GM19324 (cell line): Measurements from ENCODE around the gene SLC45A1.

ENCODE experiments used
- ATAC-seq: cut with Tn5 transposase; IDR thresholded peaks from one replicate; pipeline ENCODE4 v1.9.1; 2021; ENCODE audit warnings: mild to moderate bottlenecking, moderate library complexity; ENCODE audit not compliant: unreplicated experiment, low FRiP score

The SLC45A1 gene

GRCh38 chr1:8334106-8334851 is 16.4 kb downstream of the SLC45A1 start:
- ATAC-seq = no peak

GRCh38 chr1:8335246-8335645 is 17.3 kb downstream of the SLC45A1 start:
- ATAC-seq = no peak

GRCh38 chr1:8337776-8338525 is 20.0 kb downstream of the SLC45A1 start:
- no peak for ATAC-seq

- no peak for ATAC-seq
Measured at GRCh38 chr1:8338526-8339202, 20.8 kb downstream of the SLC45A1 start.

GRCh38 chr1:8339203-8339600 is 21.3 kb downstream of the SLC45A1 start:
- no peak for ATAC-seq

- ATAC-seq = no peak
Measured at GRCh38 chr1:8340448-8340847, 22.5 kb downstream of the SLC45A1 start.

GRCh38 chr1:8342325-8342724 is 24.4 kb downstream of the SLC45A1 start:
- ATAC-seq = no peak

- ATAC-seq = no peak
Measured at GRCh38 chr1:8343044-8343443, 25.1 kb downstream of the SLC45A1 start.

- no peak for ATAC-seq
Measured at GRCh38 chr1:8343464-8344001, 25.6 kb downstream of the SLC45A1 start.

- no peak for ATAC-seq
Measured at GRCh38 chr1:8344893-8345507, 27.1 kb downstream of the SLC45A1 start.

- ATAC-seq = no peak
Measured at GRCh38 chr1:8345621-8346415, 27.9 kb downstream of the SLC45A1 start.

GRCh38 chr1:8347635-8348034 is 29.7 kb downstream of the SLC45A1 start:
- ATAC-seq = no peak

GRCh38 chr1:8348047-8348776 is 30.3 kb downstream of the SLC45A1 start:
- ATAC-seq = no peak

- no peak for ATAC-seq
Measured at GRCh38 chr1:8348777-8349472, 31.0 kb downstream of the SLC45A1 start.

GRCh38 chr1:8349473-8349865 is 31.6 kb downstream of the SLC45A1 start:
- ATAC-seq = no peak

GRCh38 chr1:8349961-8350360 is 32.0 kb downstream of the SLC45A1 start:
- no peak for ATAC-seq

GRCh38 chr1:8350914-8351684 is 33.2 kb downstream of the SLC45A1 start:
- no peak for ATAC-seq
